Activated T-cell treated with anti-CD3 and anti-CD28 coated beads, Interleukin-2, amount 50 U/mL, for 1 hour (primary cell): ENCODE measurements around the gene RASA4.
"Not testable (repeated sequence)": the region's sequence is repeated elsewhere in the genome, so short reads cannot be mapped to it uniquely, and the experiment has no call there.

Experiments used
- DNase-seq: peaks from one replicate; pipeline ENCODE4 v3.0.0-alpha.2; 2020

RASA4 gene

GRCh38 chr7:102604431-102605145 is 12.0 kb downstream of the RASA4 start:
- not testable (repeated sequence) for DNase-seq

GRCh38 chr7:102602317-102602716 is 14.2 kb downstream of the RASA4 start:
- not testable (repeated sequence) for DNase-seq

GRCh38 chr7:102599699-102600098 is 16.9 kb downstream of the RASA4 start:
- DNase-seq = not testable (repeated sequence)

GRCh38 chr7:102596036-102596435 is 20.5 kb downstream of the RASA4 start:
- not testable (repeated sequence) for DNase-seq

GRCh38 chr7:102593637-102594334 is 22.8 kb downstream of the RASA4 start:
- not testable (repeated sequence) for DNase-seq

- peak; percentile 55 for DNase-seq
Measured at GRCh38 chr7:102592477-102593019, 24.0 kb downstream of the RASA4 start.

- not testable (repeated sequence) for DNase-seq
Measured at GRCh38 chr7:102589857-102590256, 26.7 kb downstream of the RASA4 start.

GRCh38 chr7:102583495-102583894 is 33.1 kb downstream of the RASA4 start:
- DNase-seq = not testable (repeated sequence)

GRCh38 chr7:102581722-102582121 is 34.8 kb downstream of the RASA4 start:
- not testable (repeated sequence) for DNase-seq

- DNase-seq = not testable (repeated sequence)
Measured at GRCh38 chr7:102578486-102578885, 38.1 kb downstream of the RASA4 start.

GRCh38 chr7:102577315-102578240 is 39.0 kb downstream of the RASA4 start:
- DNase-seq = not testable (repeated sequence)

- DNase-seq = not testable (repeated sequence)
Measured at GRCh38 chr7:102576363-102576762, 40.2 kb downstream of the RASA4 start.

GRCh38 chr7:102574607-102575006 is 41.9 kb downstream of the RASA4 start:
- not testable (repeated sequence) for DNase-seq

GRCh38 chr7:102572261-102573239 is 44.0 kb downstream of the RASA4 start, which contains the start of gene POLR2J3:
TSS of gene POLR2J3 (minus strand) at chr7:102572583. CDS start at chr7:102572521, 62 bp downstream.
- peak; percentile 100 for DNase-seq

- not testable (repeated sequence) for DNase-seq
Measured at GRCh38 chr7:102568620-102569019, 47.9 kb downstream of the RASA4 start.

- not testable (repeated sequence) for DNase-seq
Measured at GRCh38 chr7:102550808-102551422, 65.6 kb downstream of the RASA4 start, which contains the start of gene SPDYE2. TSS of gene SPDYE2 (plus strand) at chr7:102551226. CDS start at chr7:102553256, 2,030 bp downstream.

GRCh38 chr7:102546353-102546752 is 70.2 kb downstream of the RASA4 start:
- not testable (repeated sequence) for DNase-seq

GRCh38 chr7:102545288-102545687 is 71.3 kb downstream of the RASA4 start:
- DNase-seq = not testable (repeated sequence)

- not testable (repeated sequence) for DNase-seq
Measured at GRCh38 chr7:102544372-102544771, 72.2 kb downstream of the RASA4 start.

GRCh38 chr7:102543596-102543995 is 73.0 kb downstream of the RASA4 start, which contains the start of gene UPK3BL2:
TSS of gene UPK3BL2 (minus strand) at chr7:102543696. CDS start at chr7:102543636, 60 bp downstream.
- DNase-seq = not testable (repeated sequence)
